K562 (cell line): ENCODE data around the gene ASB11. TPM values are rescaled to one million over a fixed set of nuclear protein-coding genes. Genes with fewer than 3 reads are reported as not detected.

ENCODE experiments used
- ATAC-seq: fragments of 200-7000 bp; cut with Tn5 transposase; 3 replicates; pipeline ENCODE4 v1.9.1; 2020; ENCODE audit warnings: moderate library complexity
- BruUV-seq: library from RNA; stranded (reverse); fragments of 400-500 nt; replicated peaks from 2 replicates; lab custom pipeline; 2021; lab: Mats Ljungman, UMichigan
- CTCF ChIA-PET: fragments of 300-600 bp; formaldehyde crosslinking; extraction: SDS; loops from one replicate; lab custom pipeline; 2021; ENCODE audit warnings: low intra/inter-chr PET ratio; lab: Yijun Ruan, JAX
- POLR2A ChIA-PET: fragments of 300-600, 350-650 bp; sonication (Branson Sonifier 250); formaldehyde crosslinking; extraction: SDS; loops from one replicate; lab custom pipeline; 2021; ENCODE audit warnings: antibody characterized with exemption, inconsistent platforms; lab: Yijun Ruan, JAX
- DNase-seq, 4 experiments: peaks; one replicate each; pipeline versions ENCODE4 v3.0.0 to v3.0.0-alpha.2; 2011 to 2018; ENCODE audit warnings: low spot score in 3 of 4, mixed read lengths in 3 of 4; ENCODE audit errors: extremely low read depth in 1 of 4
- FAIRE-seq: peaks from 2 replicates; lab custom pipeline; 2011; peaks lifted over from hg19 to GRCh38; lab: Jason Lieb, UNC
- H2AFZ ChIP-seq: 2 replicates; pipeline ENCODE4 v1.6.0; 2011; ENCODE audit warnings: low read depth, low read length, control low read depth, inconsistent platforms
- H3K27ac ChIP-seq: fragments of 200-600 bp; 3 replicates; pipeline ENCODE4 v1.8.0; 2011; ENCODE audit warnings: low read depth, mild to moderate bottlenecking, control low read depth, inconsistent platforms, low read length, moderate library complexity, mixed read lengths; ENCODE audit errors: extremely low read depth
- H3K27me3 ChIP-seq, 2 experiments: fragments of 300-600 bp in 1 of 2; 2 replicates in 1 of 2; 3 replicates in 1 of 2; pipeline versions ENCODE4 v1.6.0 to v1.8.0; 2011; ENCODE audit warnings: inconsistent platforms in 2 of 2, low read length in 2 of 2, mild to moderate bottlenecking in 1 of 2, mixed read lengths in 1 of 2, moderate library complexity in 1 of 2; ENCODE audit not compliant: control insufficient read depth in 2 of 2, insufficient read depth in 2 of 2
- H3K36me3 ChIP-seq: fragments of 300-600 bp; 3 replicates; pipeline ENCODE4 v1.8.0; 2011; ENCODE audit warnings: mild to moderate bottlenecking, low read length, inconsistent platforms; ENCODE audit not compliant: control insufficient read depth, insufficient read depth
- H3K4me1 ChIP-seq, 2 experiments: fragments of 200-600 bp in 1 of 2; replicated peaks in 1 of 2; 2 replicates in 1 of 2; 3 replicates in 1 of 2; pipeline versions ENCODE4 v1.5.1 to v1.8.0; 2011; ENCODE audit warnings: inconsistent platforms in 2 of 2, low read length in 2 of 2, mild to moderate bottlenecking in 1 of 2, mixed read lengths in 1 of 2, moderate library complexity in 1 of 2; ENCODE audit not compliant: control insufficient read depth in 2 of 2, insufficient read depth in 2 of 2
- H3K4me2 ChIP-seq: 2 replicates; pipeline ENCODE4 v1.6.1; 2011; ENCODE audit warnings: low read length, control low read depth, inconsistent platforms, mixed read lengths; ENCODE audit not compliant: insufficient read depth
- H3K4me3 ChIP-seq: fragments of 200-600 bp; sonication (generic), shearing (Covaris generic); 2 replicates; pipeline ENCODE4 v1.5.1; 2016; ENCODE audit warnings: control low read depth, inconsistent platforms
- H3K79me2 ChIP-seq: fragments of 200-600 bp; 3 replicates; pipeline ENCODE4 v1.8.0; 2011; ENCODE audit warnings: low read length, inconsistent platforms; ENCODE audit not compliant: control insufficient read depth, insufficient read depth
- H3K9ac ChIP-seq, 2 experiments: 2 replicates each; pipeline versions ENCODE4 v1.6.0 to v1.6.1; 2011; ENCODE audit warnings: low read depth in 2 of 2, low read length in 2 of 2, control low read depth in 1 of 2, inconsistent platforms in 1 of 2, mild to moderate bottlenecking in 1 of 2, mixed read lengths in 1 of 2; ENCODE audit not compliant: insufficient read depth in 1 of 2
- H3K9me1 ChIP-seq: one replicate; pipeline ENCODE4 v1.6.0; 2011; ENCODE audit warnings: inconsistent platforms, mild to moderate bottlenecking, low read length, moderate library complexity; ENCODE audit not compliant: control insufficient read depth, insufficient read depth
- H3K9me3 ChIP-seq: replicated peaks from 2 replicates; pipeline ENCODE4 v1.5.1; 2011; ENCODE audit warnings: low read depth, low read length, inconsistent platforms; ENCODE audit not compliant: control insufficient read depth, insufficient read depth
- H4K20me1 ChIP-seq: replicated peaks from 2 replicates; pipeline ENCODE4 v1.6.1; 2011; ENCODE audit warnings: low read length, inconsistent platforms, mixed read lengths; ENCODE audit not compliant: control insufficient read depth, insufficient read depth
- FOXO4 ChIP-seq: fragments of 450-650 bp; formaldehyde crosslinking; IDR thresholded peaks from 2 replicates; pipeline ENCODE4 v1.4.0; 2020; ENCODE audit warnings: mild to moderate bottlenecking, moderate library complexity
- KAT7 ChIP-seq: sonication (generic); formaldehyde crosslinking; IDR thresholded peaks from 2 replicates; pipeline ENCODE4 v1.8.0; 2022; ENCODE audit warnings: missing genetic modification reagents, mild to moderate bottlenecking, borderline replicate concordance
- NCOR1 ChIP-seq: fragments of 450-650 bp; IDR thresholded peaks from 2 replicates; pipeline ENCODE4 v1.6.1; 2016; ENCODE audit warnings: mild to moderate bottlenecking, moderate library complexity
- NR2C1 ChIP-seq, 2 experiments: fragments of 450-650 bp; IDR thresholded peaks; 2 replicates each; pipeline ENCODE4 v1.6.1; 2017; ENCODE audit warnings: mild to moderate bottlenecking in 2 of 2, antibody characterized with exemption in 1 of 2, inconsistent platforms in 1 of 2, missing compliant biosample characterization in 1 of 2, missing genetic modification characterization in 1 of 2
- PHF20 ChIP-seq: fragments of 450-650 bp; IDR thresholded peaks from 2 replicates; pipeline ENCODE4 v1.6.1; 2018; ENCODE audit not compliant: partially characterized antibody
- PURB ChIP-seq: sonication (generic); formaldehyde crosslinking; IDR thresholded peaks from 2 replicates; pipeline ENCODE4 v1.9.0; 2021; ENCODE audit warnings: low read depth, mild to moderate bottlenecking, missing genetic modification reagents
- ZNF140 ChIP-seq: fragments of 250-450 bp; sonication (Bioruptor Pico); IDR thresholded peaks from 2 replicates; pipeline ENCODE4 v1.8.0; 2021; ENCODE audit warnings: moderate library complexity, mild to moderate bottlenecking, inconsistent platforms
- ZZZ3 ChIP-seq: fragments of 450-650 bp; IDR thresholded peaks from 2 replicates; pipeline ENCODE4 v1.6.1; 2016; ENCODE audit warnings: antibody characterized with exemption, mild to moderate bottlenecking, moderate library complexity
- WGBS: fragments of 100-300 bp; shearing (Covaris generic); methylation state at CpG from one replicate; pipeline ENCODE4 v1.1.6; 2016; ENCODE audit warnings: low coverage, mixed read lengths; ENCODE audit not compliant: insufficient coverage; ENCODE audit errors: missing lambda C conversion rate; 5-methylcytosine and 5-hydroxymethylcytosine counted together
- in situ Hi-C: fragments of 300-500 bp; cut with MboI; formaldehyde crosslinking; loops from 4 replicates; pipeline ENCODE4 v1.15.0; 2018; ENCODE audit warnings: inconsistent platforms, mixed read lengths
- intact Hi-C: fragments of 100-400 bp; cut with micrococcal nuclease; formaldehyde crosslinking; loops from 2 replicates; pipeline ENCODE4 v1.14.2; 2022
- polyA plus RNA-seq, 8 experiments: library from polyadenylated mRNA; depleted of rRNA in 4 of 8; stranded (reverse) in 5 of 8; unstranded in 3 of 8; fragments of >200 nt; fragmentation: Nextera tagmentation in 2 of 8; fragmentation: Illumina TruSeq in 1 of 8; extraction: Ambion mirVana in 2 of 8; extraction: Trizol in 1 of 8; gene quantifications; 2 replicates each; pipeline versions ENCODE4 v1.2.1 to v1.2.3, GENCODE V29; 2011 to 2014; ENCODE audit warnings: inconsistent platforms in 1 of 8, missing spikeins in 1 of 8
- total RNA-seq, 7 experiments: library from RNA; depleted of rRNA in 6 of 7; stranded (reverse); fragments of >200 nt in 6 of 7; fragmentation: Illumina TruSeq in 2 of 7; extraction: Trizol in 2 of 7; gene quantifications; 2 replicates each; pipeline versions ENCODE4 v1.2.1 to v1.2.3, GENCODE V29; 2011 to 2021; ENCODE audit warnings: low replicate concordance in 1 of 7
- TF ChIP-seq, protein P1 (sequence below), 2 experiments: fragments of 450-650 bp; IDR thresholded peaks; 2 replicates each; pipeline ENCODE4 v1.6.1; 2016; ENCODE audit warnings: mild to moderate bottlenecking in 2 of 2, borderline replicate concordance in 1 of 2, low read depth in 1 of 2, moderate library complexity in 1 of 2
- TF ChIP-seq, protein P2 (sequence below): fragments of 450-650 bp; IDR thresholded peaks from one replicate; pipeline ENCODE4 v1.6.1; 2018; ENCODE audit warnings: mild to moderate bottlenecking, moderate library complexity; ENCODE audit not compliant: partially characterized antibody

ASB11 gene
- total and polyA plus RNA-seq, 9 of the 15 experiments (the other 6 are each of a cell fraction or from before 2014, with no cell fraction given) = not detected

DNA sequence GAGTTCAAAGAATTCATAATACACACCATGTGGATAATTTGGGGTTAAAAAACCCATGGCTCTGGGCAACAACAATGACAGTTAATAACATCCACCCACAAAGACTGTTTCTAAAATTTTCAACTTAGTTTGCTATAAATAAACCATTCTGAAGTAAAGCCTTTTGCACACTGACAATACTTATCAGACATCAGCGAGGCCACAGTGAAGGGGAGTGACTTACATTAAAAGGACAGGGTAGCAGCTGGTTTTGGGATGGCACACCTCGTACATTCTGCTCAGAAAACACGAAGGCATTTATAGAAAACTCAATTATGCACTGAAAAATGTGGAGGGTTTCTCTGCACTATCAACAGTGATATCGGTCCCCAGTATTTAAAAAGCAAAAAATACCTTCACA, 4.9 kb upstream of the ASB11 start (continued):
- no peak for TF ChIP-seq ZNF140 (CRISPR knock-in tag)

DNA sequence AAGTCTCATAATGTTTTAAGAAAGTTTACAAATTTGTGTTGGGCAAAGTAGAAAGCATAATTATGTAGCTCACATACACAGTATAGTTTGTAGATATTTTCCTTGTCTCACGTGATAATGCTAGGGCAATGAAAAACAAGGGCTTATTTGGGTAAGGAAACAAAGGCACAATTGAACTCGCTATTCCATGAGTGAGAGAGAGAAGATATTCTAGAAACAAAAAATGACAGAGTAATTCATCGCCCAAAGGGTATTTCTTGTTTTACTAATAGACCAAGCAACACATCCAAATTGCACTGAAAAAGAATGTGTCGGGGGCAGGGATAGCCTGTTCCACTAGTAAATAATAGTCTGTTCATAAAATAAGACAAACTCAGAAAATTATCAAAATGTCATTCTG, 3.6 kb upstream of the ASB11 start:
- no peaks in the 10 kb centered on the region for H3K79me2 ChIP-seq
- WGBS = 96% methylated on average over 4 of the region's 4 CpGs
- no peak overlapping the region for H3K27ac ChIP-seq
- no peak overlapping the region for H3K4me2 ChIP-seq
- H3K9me3 ChIP-seq = no peaks in the 10 kb centered on the region
- intact Hi-C loops = no loop called here
- no peak overlapping the region for H3K4me3 ChIP-seq
- ATAC-seq = no peak
- DNase-seq = no peak
- FAIRE-seq = no peak
- no peak overlapping the region for H3K9ac ChIP-seq
- H3K27me3 ChIP-seq = no peaks in the 10 kb centered on the region
- POLR2A ChIA-PET = no interaction called here
- H3K4me1 ChIP-seq = no peaks in the 10 kb centered on the region
- H4K20me1 ChIP-seq = no peaks in the 10 kb centered on the region
- H2AFZ ChIP-seq = no peak overlapping the region
- no TSS peak for BruUV-seq
- CTCF ChIA-PET = no interaction called here
- H3K9me1 ChIP-seq = no peaks in the 10 kb centered on the region
- H3K36me3 ChIP-seq = peaks cover 35% of the 10 kb centered on the region; the same call in 2 of the 3 replicates
- in situ Hi-C loops = no loop called here
- TF ChIP-seq PURB (CRISPR knock-in tag) (no peak), NR2C1 (IDR thresholded peaks at IDR 0.05) (no peak), NR2C1 (tag; IDR thresholded peaks at IDR 0.05) (no peak), FOXO4 (CRISPR knock-in tag) (no peak), ZZZ3 (no peak), PHF20 (no peak), KAT7 (no peak), NCOR1 (no peak)
- TF ChIP-seq, protein P1, sequence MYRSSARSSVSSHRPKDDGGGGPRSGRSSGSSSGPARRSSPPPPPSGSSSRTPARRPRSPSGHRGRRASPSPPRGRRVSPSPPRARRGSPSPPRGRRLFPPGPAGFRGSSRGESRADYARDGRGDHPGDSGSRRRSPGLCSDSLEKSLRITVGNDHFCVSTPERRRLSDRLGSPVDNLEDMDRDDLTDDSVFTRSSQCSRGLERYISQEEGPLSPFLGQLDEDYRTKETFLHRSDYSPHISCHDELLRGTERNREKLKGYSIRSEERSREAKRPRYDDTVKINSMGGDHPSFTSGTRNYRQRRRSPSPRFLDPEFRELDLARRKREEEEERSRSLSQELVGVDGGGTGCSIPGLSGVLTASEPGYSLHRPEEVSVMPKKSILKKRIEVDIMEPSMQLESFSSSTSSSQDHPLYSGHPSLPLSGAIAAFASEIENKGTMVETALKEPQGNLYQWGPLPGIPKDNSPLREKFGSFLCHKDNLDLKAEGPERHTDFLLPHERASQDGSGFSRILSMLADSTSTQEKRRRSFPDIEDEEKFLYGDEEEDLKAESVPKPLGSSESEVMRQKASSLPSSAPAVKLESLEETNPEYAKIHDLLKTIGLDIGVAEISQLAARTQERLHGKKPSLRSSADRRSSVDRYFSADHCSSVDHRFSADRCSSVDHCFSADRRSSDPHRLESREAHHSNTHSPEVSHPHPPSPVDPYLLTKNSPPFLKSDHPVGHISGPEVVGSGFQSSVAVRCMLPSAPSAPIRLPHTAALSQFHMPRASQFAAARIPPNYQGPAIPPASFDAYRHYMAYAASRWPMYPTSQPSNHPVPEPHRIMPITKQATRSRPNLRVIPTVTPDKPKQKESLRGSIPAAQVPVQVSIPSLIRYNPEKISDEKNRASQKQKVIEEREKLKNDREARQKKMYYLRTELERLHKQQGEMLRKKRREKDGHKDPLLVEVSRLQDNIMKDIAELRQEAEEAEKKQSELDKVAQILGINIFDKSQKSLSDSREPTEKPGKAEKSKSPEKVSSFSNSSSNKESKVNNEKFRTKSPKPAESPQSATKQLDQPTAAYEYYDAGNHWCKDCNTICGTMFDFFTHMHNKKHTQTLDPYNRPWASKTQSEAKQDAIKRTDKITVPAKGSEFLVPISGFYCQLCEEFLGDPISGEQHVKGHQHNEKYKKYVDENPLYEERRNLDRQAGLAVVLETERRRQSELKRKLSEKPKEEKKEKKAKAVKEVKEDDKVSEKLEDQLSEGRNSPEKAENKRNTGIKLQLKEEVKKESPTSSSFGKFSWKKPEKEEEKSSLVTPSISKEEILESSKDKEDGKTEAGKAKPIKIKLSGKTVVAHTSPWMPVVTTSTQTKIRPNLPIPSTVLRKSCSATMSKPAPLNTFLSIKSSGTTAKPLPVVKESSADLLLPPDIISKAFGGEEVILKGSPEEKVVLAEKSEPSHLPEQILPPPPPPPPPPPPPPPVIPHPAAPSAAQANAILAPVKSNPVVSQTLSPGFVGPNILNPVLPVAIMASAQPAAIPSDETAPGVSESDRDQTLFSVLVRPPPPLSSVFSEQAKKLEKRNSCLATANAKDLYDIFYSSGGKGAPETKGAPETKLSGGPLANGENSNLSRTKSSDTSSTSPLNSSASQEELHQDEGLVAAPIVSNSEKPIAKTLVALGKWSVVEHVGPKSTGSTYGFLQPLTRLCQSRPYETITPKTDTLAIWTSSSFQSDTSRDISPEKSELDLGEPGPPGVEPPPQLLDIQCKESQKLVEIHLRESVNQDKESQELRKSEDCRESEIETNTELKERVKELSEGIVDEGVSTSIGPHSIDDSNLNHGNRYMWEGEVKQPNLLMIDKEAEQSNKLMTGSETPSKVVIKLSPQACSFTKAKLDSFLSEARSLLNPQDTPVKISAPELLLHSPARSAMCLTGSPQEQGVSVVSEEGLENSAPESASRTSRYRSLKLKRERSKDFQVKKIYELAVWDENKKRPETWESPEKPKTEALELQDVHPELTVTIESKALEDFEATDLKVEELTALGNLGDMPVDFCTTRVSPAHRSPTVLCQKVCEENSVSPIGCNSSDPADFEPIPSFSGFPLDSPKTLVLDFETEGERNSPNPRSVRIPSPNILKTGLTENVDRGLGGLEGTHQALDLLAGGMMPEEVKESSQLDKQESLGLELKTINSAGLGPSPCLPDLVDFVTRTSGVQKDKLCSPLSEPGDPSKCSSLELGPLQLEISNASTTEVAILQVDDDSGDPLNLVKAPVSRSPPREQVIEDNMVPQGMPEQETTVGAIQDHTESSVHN (IDR thresholded peaks at IDR 0.05; ENCODE audit: borderline replicate concordance in 1 of 2, low read depth in 1 of 2) = no peak
- TF ChIP-seq, protein P2, sequence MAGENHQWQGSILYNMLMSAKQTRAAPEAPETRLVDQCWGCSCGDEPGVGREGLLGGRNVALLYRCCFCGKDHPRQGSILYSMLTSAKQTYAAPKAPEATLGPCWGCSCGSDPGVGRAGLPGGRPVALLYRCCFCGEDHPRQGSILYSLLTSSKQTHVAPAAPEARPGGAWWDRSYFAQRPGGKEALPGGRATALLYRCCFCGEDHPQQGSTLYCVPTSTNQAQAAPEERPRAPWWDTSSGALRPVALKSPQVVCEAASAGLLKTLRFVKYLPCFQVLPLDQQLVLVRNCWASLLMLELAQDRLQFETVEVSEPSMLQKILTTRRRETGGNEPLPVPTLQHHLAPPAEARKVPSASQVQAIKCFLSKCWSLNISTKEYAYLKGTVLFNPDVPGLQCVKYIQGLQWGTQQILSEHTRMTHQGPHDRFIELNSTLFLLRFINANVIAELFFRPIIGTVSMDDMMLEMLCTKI = no peak
